NCI-H187 treated with DMSO at 0.1 percent for 48 hours (cell line): ENCODE measurements around the gene NKX6-1.

Experiments used
- DNase-seq: peaks from one replicate; lab custom pipeline; 2025; lab: John Stamatoyannopoulos, UW

NKX6-1 gene

GRCh38 chr4:84498935-84499623 lies at the start of gene NKX6-1:
NKX6-1 (minus strand) TSS chr4:84499292; CDS start chr4:84498228, 1,064 bp downstream.
- DNase-seq = peak; percentile 36

- no peak for DNase-seq
Measured at GRCh38 chr4:84547211-84547610, 48.1 kb upstream of the NKX6-1 start.

- DNase-seq = no peak
Measured at GRCh38 chr4:84545093-84545492, 46.0 kb upstream of the NKX6-1 start.

GRCh38 chr4:84535901-84536300 lies 36.8 kb upstream of the NKX6-1 start:
- DNase-seq = no peak

GRCh38 chr4:84531689-84532088 lies 32.6 kb upstream of the NKX6-1 start:
- no peak for DNase-seq

GRCh38 chr4:84530871-84531270 lies 31.8 kb upstream of the NKX6-1 start:
- DNase-seq = no peak

GRCh38 chr4:84530454-84530853 lies 31.4 kb upstream of the NKX6-1 start:
- no peak for DNase-seq

GRCh38 chr4:84529169-84529751 lies 30.2 kb upstream of the NKX6-1 start:
- DNase-seq = no peak

GRCh38 chr4:84527391-84527790 lies 28.3 kb upstream of the NKX6-1 start:
- DNase-seq = no peak

- DNase-seq = no peak
Measured at GRCh38 chr4:84515075-84515474, 16.0 kb upstream of the NKX6-1 start.

- no peak for DNase-seq
Measured at GRCh38 chr4:84512277-84512676, 13.2 kb upstream of the NKX6-1 start.

- DNase-seq = no peak
Measured at GRCh38 chr4:84511703-84512102, 12.6 kb upstream of the NKX6-1 start.

- DNase-seq = no peak
Measured at GRCh38 chr4:84507941-84508340, 8.8 kb upstream of the NKX6-1 start.

- no peak for DNase-seq
Measured at GRCh38 chr4:84504821-84505220, 5.7 kb upstream of the NKX6-1 start.

GRCh38 chr4:84503495-84504437 lies 4.7 kb upstream of the NKX6-1 start:
- DNase-seq = no peak

- no peak for DNase-seq
Measured at GRCh38 chr4:84502955-84503373, 3.9 kb upstream of the NKX6-1 start.

GRCh38 chr4:84502333-84502954 lies 3.4 kb upstream of the NKX6-1 start:
- no peak for DNase-seq

- DNase-seq = no peak
Measured at GRCh38 chr4:84501721-84502267, 2.7 kb upstream of the NKX6-1 start.

GRCh38 chr4:84501202-84501503 lies 2.1 kb upstream of the NKX6-1 start:
- no peak for DNase-seq

- no peak for DNase-seq
Measured at GRCh38 chr4:84500386-84501201, 1.5 kb upstream of the NKX6-1 start.

- no peak for DNase-seq
Measured at GRCh38 chr4:84499624-84499982, 511 bp upstream of the NKX6-1 start.
